Panc1 (cell line): ENCODE data around the gene PADI2.

Experiments
- POLR2AphosphoS5 ChIP-seq: IDR thresholded peaks from 2 replicates; pipeline ENCODE4 v1.6.1; 2012; ENCODE audit warnings: mild to moderate bottlenecking, low read depth, low read length, moderate library complexity
- SIN3A ChIP-seq: IDR thresholded peaks from 2 replicates; pipeline ENCODE4 v1.6.1; 2012; ENCODE audit warnings: low read depth, mild to moderate bottlenecking, low read length, moderate library complexity, borderline replicate concordance; ENCODE audit not compliant: insufficient read depth
- TCF7L2 ChIP-seq: IDR thresholded peaks from 2 replicates; pipeline ENCODE4 v1.6.1; 2011; ENCODE audit warnings: mild to moderate bottlenecking, low read depth, low read length, inconsistent platforms
- TF ChIP-seq, protein P1 (sequence below): fragments of 450-650 bp; IDR thresholded peaks from 2 replicates; pipeline ENCODE4 v1.5.1; 2017; ENCODE audit warnings: mild to moderate bottlenecking

GRCh38 chr1:17112076-17112475 lies 7.2 kb downstream of the PADI2 start:
- TF ChIP-seq, protein P1, sequence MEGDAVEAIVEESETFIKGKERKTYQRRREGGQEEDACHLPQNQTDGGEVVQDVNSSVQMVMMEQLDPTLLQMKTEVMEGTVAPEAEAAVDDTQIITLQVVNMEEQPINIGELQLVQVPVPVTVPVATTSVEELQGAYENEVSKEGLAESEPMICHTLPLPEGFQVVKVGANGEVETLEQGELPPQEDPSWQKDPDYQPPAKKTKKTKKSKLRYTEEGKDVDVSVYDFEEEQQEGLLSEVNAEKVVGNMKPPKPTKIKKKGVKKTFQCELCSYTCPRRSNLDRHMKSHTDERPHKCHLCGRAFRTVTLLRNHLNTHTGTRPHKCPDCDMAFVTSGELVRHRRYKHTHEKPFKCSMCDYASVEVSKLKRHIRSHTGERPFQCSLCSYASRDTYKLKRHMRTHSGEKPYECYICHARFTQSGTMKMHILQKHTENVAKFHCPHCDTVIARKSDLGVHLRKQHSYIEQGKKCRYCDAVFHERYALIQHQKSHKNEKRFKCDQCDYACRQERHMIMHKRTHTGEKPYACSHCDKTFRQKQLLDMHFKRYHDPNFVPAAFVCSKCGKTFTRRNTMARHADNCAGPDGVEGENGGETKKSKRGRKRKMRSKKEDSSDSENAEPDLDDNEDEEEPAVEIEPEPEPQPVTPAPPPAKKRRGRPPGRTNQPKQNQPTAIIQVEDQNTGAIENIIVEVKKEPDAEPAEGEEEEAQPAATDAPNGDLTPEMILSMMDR: no peak
- TF ChIP-seq POLR2AphosphoS5 (no peak), TCF7L2 (no peak), SIN3A (no peak)
